ENCODE results near the gene COL27A1.

COL27A1 gene

GRCh38 chr9:114275246-114276004 is 120.1 kb downstream of the COL27A1 start:
- no peak for DNase-seq
- in situ Hi-C loops (cut with MboI; ENCODE audit: low pct_unique_long_range_greater_than_20kb, low sequenced_read_pairs): no loop called here

GRCh38 chr9:114276908-114277821 is 121.8 kb downstream of the COL27A1 start:
- in situ Hi-C loops (cut with MboI; ENCODE audit: low pct_unique_long_range_greater_than_20kb, low sequenced_read_pairs): no loop called here

DNA sequence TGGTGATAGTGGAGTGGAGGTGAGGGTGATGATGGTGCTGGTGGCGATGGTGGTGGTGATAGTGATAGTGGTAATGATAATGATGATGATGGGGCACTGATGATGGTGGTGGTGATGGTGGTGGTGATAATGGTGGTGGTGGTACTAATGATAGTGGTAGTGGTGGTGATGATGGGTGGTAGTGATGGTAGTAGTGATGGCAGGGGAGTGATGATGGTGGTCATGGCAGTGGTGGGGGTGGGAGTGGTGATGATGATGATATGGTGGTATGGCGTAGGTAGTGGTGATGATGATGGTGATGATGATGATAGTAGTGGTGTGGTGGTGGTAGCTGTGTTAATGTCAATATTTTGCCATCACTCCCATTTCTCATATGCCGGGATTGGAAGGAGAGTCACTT is 123.0 kb downstream of the COL27A1 start:
- no peak for DNase-seq
- in situ Hi-C loops (cut with MboI; ENCODE audit: low pct_unique_long_range_greater_than_20kb, low sequenced_read_pairs): no loop called here

More at GRCh38 chr9:114276908-114277821, 121.8 kb downstream of the COL27A1 start:
- no peak for DNase-seq

- no peak for DNase-seq
- in situ Hi-C loops (cut with MboI; ENCODE audit: low pct_unique_long_range_greater_than_20kb, low sequenced_read_pairs): no loop called here
Observed at GRCh38 chr9:114278881-114279570, 123.7 kb downstream of the COL27A1 start.

DNA sequence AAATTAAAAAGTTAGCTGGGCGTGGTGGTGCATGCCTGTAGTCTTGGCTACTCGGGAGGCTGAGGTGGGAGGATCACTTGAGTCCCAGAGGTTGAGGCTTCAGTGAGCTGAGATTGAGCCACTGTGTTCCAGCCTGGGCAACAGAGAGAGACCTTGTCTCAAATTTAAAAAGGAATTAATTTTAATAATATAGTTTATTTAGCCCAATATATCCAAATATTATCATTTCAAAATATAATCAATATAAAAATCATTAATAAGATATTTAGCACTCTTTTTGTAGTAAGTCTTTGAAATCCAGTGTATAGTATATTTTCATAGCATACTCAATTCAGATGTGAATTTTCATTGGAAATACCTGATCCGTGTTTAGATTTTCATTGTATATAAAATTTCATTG is 124.4 kb downstream of the COL27A1 start:
- in situ Hi-C loops (cut with MboI; ENCODE audit: low pct_unique_long_range_greater_than_20kb, low sequenced_read_pairs): loop anchor here (10.0 kb wide), 1 partner anchor 195 kb away; no protein-coding TSS in a partner anchor

DNA sequence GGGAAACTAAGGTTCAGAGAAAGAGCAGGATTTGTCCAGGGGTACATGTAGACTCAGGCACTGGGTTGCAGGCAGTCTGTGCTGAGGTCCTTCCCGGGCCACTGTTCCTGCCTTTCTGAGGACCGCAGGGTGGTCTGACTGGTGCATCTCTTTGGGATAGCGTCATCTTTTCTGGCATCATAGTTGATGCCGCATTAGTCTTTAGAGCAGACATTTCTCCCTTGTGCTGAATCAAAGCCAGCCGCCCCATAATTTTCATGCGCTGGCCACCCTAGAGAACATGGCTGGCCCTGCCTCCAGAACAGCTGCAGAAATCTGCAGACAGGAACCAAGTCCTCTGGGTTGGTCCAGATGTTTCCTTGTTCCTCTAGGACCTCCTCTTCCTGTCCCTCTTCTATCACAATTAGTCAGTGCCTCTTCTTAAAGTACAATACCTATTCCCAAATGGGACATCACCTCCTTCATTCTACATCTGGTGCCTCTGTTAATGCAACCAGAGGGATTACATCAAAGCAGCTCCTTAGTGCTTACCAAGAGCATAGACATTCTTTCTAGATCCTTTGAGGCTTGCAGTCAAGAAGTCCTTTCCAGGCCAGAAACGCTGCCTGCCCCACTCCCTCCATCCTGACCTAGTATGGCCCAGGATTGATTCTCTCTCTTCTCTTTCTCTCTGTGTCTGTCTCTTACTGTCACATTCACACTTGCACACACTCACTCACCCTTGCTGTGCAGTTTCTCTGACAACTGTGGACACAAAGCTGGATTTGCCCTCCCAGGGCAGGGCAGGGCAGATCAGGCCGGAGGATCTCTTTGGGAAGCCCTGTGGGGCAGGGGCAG is 125.5 kb downstream of the COL27A1 start:
- DNase-seq: no peak
- in situ Hi-C loops (cut with MboI; ENCODE audit: low pct_unique_long_range_greater_than_20kb, low sequenced_read_pairs): loop anchor here (10.0 kb wide), 1 partner anchor 196 kb away; no protein-coding TSS in a partner anchor

More for the DNA sequence above, 124.4 kb downstream of the COL27A1 start:
- no peak for DNase-seq

GRCh38 chr9:114281473-114282103 is 126.3 kb downstream of the COL27A1 start:
- DNase-seq: no peak
- in situ Hi-C loops (cut with MboI; ENCODE audit: low pct_unique_long_range_greater_than_20kb, low sequenced_read_pairs): loop anchor here (10.0 kb wide), 1 partner anchor 197 kb away; no protein-coding TSS in a partner anchor

- in situ Hi-C loops (cut with MboI; ENCODE audit: low pct_unique_long_range_greater_than_20kb, low sequenced_read_pairs): loop anchor here (10.0 kb wide), 1 partner anchor 197 kb away; no protein-coding TSS in a partner anchor
- DNase-seq: no peak
Observed at GRCh38 chr9:114282104-114282485, 126.8 kb downstream of the COL27A1 start.

DNA sequence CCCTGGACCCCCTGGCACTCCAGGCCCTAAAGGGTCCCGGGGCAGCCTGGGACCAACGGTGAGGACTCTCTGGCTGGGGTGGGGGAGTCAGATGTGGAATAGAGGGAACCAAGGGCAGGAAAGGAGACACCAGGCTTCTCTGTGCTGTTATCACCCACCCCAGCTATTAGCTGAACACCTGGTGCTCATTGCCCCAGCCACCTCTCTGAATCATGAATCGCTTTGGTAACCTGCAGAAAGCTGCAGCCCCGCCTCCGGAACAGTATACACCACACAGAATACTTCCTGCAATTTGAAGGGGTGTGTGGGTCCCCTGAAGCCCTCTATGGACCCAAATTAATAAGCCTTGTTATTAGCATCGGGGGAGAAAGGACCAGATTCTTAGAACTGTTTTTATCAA is 127.2 kb downstream of the COL27A1 start:
- no peak for DNase-seq
- in situ Hi-C loops (cut with MboI; ENCODE audit: low pct_unique_long_range_greater_than_20kb, low sequenced_read_pairs): loop anchor here (10.0 kb wide), 1 partner anchor 198 kb away; no protein-coding TSS in a partner anchor

DNA sequence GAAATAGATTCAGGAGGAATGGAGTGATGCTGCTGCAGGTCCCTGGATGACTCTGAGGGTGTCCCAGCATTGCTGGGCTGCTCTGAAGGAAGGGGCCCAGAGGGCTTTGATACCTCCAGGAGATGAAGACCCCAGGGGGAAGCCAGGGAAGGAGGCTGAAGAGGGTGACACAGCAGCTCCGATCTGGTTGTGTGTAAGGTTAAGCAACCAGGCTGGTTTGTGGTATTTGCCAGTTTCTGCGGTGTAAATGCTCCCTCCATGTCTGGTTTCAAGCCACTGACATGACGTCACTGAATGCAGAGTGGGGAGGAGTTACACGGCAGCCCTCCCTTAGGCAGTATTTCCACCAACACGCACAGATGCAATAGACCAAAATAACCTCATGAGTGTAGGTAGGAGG is 127.6 kb downstream of the COL27A1 start:
- no peak for DNase-seq
- in situ Hi-C loops (cut with MboI; ENCODE audit: low pct_unique_long_range_greater_than_20kb, low sequenced_read_pairs): loop anchor here (10.0 kb wide), 1 partner anchor 198 kb away; no protein-coding TSS in a partner anchor

DNA sequence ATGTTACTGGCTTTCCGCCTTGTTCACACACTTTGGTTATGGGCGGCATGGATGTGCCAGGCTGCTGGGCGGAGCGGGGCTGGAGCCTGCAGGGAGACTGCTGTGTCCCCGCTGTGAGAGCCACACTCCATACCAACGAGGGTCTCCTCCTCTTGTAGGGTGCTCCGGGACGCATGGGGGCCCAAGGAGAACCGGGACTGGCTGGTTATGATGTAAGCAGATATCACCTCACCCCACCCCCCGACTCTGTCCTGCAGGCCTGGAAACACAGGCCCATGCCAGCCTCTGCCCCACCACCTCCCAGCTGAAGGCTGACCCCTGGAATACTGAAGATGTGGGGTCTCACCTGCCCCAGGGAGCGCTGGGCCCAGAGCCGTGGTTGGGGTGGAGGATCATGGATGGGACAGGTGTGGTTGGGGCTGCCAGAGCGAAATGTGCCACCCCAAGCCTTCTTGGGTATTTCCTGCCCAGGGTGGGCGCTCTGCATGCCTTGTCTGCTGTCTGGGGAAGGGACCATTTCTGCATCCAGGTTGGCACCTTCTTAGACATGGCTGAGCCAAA is 128.3 kb downstream of the COL27A1 start:
- DNase-seq: no peak
- in situ Hi-C loops (cut with MboI; ENCODE audit: low pct_unique_long_range_greater_than_20kb, low sequenced_read_pairs): loop anchor here (10.0 kb wide), 1 partner anchor 199 kb away; no protein-coding TSS in a partner anchor

- in situ Hi-C loops (cut with MboI; ENCODE audit: low pct_unique_long_range_greater_than_20kb, low sequenced_read_pairs): loop anchor here (10.0 kb wide), 1 partner anchor 200 kb away; no protein-coding TSS in a partner anchor
- no peak for DNase-seq
Observed at GRCh38 chr9:114284316-114285060, 129.2 kb downstream of the COL27A1 start.

- no peak for DNase-seq
- in situ Hi-C loops (cut with MboI; ENCODE audit: low pct_unique_long_range_greater_than_20kb, low sequenced_read_pairs): loop anchor here (10.0 kb wide), 1 partner anchor 201 kb away; no protein-coding TSS in a partner anchor
Observed at GRCh38 chr9:114285166-114285867, 130.0 kb downstream of the COL27A1 start.

GRCh38 chr9:114286146-114286679 is 130.9 kb downstream of the COL27A1 start:
- in situ Hi-C loops (cut with MboI; ENCODE audit: low pct_unique_long_range_greater_than_20kb, low sequenced_read_pairs): loop anchor here (10.0 kb wide), 1 partner anchor 201 kb away; no protein-coding TSS in a partner anchor
- no peak for DNase-seq

- DNase-seq: no peak
- in situ Hi-C loops (cut with MboI; ENCODE audit: low pct_unique_long_range_greater_than_20kb, low sequenced_read_pairs): loop anchor here (10.0 kb wide), 1 partner anchor 202 kb away; no protein-coding TSS in a partner anchor
Observed at GRCh38 chr9:114287001-114287762, 131.8 kb downstream of the COL27A1 start.
